Stimulated activated CD8-positive, alpha-beta memory T cell treated with anti-CD3 and anti-CD28 coated beads, Interleukin-4, amount 100 ng/mL, for 4 hours (primary cell): ENCODE data around the gene OR51D1.

ENCODE experiments used
- DNase-seq, 2 donors: peaks; one replicate each; pipeline ENCODE4 v3.0.0-alpha.2; 2020; ENCODE audit warnings: low read depth in 2 of 2, low spot score in 1 of 2

OR51D1 gene

DNA sequence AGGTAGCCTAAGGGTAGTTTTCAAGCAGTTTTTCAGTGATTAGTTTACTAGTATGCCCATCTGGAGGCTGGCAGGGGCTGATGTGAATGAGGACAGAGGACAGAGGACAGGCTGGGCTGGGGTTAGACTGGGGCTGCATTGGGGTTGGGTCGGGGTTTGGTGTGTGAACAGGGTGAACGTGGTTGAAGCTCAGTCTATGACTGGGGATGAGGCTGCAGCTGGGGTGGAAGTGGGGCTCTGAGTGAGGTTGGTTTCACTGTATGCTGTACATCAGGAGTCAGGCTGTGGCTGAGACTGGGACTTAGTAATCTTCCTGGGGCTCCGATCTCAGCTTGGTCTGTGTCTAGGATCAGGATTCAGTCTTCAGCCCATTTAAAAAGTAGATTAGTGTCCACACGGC lies 7.0 kb downstream of the OR51D1 start:
- DNase-seq, result no peak

DNA sequence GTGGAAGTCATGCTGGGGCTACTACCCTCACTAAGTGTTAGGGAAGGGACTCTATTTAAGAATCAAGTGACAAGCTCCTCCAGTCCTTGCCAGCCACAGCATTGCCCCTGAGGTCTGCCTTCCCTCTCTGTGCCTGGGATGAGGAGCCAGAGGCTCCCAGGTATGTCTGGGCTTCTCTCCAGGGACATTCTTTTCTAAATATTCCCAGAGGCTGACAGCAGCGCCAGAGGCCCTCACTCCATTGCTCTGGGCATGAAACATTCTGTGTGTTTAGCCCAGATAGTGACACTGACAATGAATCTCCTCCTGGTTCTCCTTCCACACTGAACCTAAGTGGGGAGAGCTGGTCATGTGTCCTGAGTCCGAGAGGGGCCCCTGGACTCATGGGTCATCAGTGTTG lies 8.7 kb downstream of the OR51D1 start:
- no peak for DNase-seq

DNA sequence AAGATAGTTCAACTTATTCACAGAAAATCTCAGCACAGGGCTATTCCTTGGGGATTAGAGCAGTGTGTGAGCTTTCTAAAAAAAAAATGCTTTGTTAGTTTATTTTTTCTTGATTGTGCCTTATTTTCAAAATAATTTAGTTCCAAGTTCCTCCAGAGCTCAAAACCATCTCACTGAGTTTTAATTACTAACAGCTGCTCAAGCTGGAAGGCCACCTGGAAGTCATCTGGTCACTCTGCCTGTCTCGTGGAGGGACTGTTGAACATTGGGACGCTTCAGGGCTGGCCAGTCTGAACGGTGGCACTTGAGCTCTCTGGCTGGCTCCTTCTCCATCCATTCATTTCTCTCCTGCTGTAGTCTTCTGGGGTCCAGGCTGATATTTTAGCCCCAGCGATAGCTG lies 10.5 kb downstream of the OR51D1 start:
- no peak for DNase-seq

DNA sequence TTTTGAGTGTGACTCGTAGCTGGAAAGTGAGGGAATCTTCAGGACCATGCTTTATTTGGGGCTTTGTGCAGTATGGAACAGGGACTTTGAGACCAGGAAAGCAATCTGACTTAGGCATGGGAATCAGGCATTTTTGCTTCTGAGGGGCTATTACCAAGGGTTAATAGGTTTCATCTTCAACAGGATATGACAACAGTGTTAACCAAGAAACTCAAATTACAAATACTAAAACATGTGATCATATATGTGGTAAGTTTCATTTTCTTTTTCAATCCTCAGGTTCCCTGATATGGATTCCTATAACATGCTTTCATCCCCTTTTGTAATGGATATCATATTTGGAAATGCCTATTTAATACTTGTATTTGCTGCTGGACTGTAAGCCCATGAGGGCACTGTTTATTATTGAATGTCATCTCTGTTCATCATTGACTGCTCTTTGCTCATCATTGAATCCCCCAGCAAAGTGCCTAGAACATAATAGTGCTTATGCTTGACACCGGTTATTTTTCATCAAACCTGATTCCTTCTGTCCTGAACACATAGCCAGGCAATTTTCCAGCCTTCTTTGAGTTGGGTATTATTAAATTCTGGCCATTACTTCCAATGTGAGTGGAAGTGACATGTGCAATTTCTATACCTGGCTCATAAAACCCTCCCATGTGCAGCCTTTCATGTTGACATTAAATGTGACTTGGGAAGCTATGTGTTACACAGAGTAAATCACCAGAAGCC lies 17.5 kb downstream of the OR51D1 start:
- no peak for DNase-seq

DNA sequence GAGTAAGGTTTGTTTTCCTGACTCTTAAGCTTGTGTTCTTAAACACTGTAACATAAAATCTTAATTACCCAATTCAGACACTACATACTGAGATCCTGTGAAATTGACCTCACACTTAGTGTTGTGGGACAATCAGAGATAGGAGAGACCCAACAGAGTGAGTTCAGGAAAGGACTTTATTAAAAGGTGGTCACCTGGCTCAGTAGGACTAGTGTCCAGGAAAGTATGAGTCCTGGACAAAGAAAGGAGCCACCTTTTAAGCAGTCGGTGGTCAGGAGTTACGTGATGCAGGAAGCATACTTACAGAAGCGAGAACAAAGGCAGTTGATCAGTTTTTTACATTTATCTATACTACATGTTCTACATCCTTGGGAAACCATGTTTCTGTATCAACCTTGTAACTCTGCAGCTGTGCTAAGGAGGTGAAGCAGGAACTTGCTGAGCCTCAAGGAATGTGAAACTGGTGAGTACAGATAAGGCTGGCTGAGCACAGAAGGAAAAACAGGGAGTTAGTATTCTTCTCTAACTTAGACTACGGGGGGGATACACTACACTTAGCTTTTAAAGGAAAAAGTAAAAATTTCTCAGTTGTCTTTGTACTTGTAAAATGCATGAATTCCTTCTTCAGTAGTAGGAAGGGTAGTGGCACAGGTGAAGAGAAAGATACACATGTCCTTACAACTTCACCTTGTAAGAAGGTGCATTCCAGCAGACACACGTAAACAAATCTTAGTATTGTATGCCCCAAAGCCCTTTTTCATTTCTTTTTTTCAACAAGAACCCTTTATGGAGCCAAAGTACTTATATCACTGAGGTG lies 21.6 kb downstream of the OR51D1 start:
- DNase-seq, result no peak

DNA sequence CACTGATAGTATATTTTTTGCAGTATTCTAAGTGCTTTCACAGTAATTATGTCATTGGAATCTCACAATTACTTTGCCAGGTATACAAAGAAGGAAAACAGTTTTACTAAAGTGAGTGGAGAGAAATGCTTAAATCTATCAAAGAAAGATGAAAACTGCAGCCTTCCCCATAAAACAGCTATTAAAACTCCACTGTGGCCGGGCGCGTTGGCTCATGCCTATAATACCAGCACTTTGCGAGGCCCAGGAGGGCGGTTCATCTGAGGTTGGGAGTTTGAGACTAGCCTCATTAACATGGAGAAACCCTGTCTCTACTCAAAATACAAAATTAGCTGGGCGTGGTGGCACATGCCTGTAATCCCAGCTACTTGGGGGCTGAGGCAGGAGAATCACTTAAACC lies 25.6 kb downstream of the OR51D1 start:
- no peak for DNase-seq

DNA sequence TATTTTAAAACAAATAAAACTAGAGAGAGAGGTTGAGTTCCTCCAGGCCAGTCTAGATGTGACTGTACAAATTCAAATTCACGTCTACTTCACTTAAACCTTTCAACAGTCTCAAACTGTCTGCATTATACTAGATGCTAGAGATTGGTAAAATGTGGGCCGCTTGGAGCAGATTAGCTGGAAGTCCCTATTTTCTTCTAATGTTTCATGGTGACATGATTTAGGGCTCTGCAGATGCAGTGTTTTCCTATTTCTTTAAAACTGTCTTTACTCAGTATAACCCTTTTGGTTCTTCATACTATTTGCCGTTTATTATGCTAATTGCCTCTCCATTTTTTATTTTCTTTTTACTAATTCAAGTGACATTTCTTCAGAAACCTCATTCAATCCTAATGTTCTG lies 26.9 kb downstream of the OR51D1 start:
- no peak for DNase-seq

DNA sequence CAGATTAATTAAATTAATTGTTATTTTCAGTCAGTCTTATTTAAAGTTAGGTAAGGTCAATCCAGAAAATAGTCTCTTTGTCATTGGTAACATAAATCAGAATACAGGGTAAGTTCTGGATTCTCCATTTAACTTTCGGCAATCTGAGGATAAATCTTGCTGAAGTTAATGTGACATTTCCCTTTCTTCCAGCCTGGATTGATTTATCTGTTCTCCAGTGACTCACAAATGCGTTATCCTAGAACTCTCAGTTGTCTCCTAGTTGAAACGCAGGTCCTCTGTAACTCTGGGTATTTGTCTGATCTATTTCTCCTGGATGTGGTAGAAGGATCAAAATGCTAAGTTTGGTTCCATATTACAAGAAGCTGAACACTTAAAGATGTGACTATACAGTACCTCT lies 27.5 kb downstream of the OR51D1 start:
- no peak for DNase-seq

DNA sequence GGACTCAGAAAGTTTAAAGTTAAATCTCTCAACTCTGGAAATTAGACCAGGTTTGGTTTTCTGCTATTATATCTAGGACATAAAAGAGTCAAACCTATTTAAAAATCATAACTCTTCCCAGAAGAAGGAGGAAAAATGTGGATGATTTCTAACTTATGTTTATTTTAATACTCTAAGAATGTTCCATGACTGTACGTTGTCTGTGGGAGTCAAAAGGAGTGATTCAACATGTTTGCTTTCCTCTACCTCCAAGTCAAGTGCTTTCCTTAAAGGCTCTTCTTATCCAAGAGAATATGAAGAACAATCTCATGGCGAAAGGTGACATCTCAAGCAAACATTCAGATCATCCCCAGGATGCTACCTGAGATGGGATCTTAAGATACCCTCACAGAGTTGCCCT lies 28.1 kb downstream of the OR51D1 start:
- DNase-seq, result no peak

DNA sequence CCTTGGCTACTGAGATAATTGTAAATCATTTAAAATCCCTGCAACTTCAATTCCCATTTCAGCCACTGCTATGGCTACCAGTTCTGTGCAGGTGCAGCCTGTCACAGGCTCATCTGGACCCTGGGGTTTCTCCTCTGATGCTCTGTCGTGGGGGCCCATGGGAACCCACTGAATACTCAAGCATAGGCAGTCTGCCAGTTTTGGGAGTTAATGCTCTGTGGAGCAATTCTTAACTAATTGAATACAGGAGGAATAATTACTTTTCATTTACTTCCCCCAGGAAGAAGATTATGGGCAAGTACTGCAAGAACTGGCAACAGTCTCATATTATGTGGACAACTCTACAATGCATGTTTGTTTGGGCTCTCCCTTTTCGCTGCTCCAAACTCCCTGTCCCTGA lies 34.5 kb downstream of the OR51D1 start:
- DNase-seq, result no peak

DNA sequence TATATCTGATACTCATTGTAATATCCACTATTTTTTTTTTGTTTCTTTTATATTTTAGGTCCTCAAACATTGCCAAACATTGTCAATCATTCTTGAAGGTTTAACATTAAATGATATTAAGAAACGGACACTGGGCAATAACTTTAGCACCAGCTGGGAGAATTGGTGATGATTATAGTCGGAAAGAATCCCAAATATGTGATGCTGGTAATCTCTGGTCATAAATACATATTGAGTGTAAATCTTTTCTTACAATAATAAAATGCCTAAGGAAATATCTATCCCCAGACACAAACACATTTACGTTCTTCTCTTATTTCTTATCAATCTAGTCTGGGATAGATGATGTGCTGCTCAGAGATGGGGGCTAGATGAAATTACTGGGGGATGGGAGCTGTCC lies 35.2 kb downstream of the OR51D1 start:
- DNase-seq, result no peak

DNA sequence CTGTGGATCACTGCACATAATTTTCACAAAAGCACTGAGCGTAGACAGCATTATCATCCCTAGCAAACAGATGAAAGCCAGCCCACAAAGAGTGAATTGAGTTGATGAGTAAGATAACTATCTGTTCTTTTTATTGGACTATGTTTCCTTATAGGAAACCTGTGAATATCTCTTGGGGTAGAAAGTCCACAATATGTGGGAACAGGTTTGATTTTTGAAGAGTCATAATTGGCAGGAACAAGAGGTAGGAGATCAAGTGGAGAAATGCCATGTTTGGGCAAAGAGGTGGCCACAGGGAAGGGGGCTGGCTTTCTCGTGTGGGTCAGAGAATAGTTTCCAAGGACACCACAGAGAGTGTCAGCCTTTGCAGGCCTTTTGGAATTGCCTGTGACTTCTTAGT lies 36.5 kb downstream of the OR51D1 start:
- DNase-seq, result no peak

DNA sequence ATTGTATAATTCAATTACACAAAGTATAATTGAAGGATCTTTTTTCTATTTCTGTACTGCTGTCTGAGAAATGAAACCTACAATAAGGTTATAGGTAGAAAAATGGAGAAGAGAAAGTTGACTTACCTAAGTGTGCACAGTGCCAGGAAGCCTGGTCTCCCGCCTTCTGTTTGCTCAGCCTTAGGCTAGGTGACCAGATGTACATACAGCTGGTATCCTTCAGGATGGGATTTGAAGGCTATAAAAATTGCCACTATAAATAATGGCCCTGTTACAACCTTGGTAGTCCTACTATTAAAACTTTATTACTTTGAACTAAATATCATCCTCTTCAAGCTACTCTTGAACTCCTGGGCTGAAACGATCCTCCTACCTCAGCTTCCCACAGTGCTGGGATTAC lies 40.7 kb downstream of the OR51D1 start:
- DNase-seq, result no peak

DNA sequence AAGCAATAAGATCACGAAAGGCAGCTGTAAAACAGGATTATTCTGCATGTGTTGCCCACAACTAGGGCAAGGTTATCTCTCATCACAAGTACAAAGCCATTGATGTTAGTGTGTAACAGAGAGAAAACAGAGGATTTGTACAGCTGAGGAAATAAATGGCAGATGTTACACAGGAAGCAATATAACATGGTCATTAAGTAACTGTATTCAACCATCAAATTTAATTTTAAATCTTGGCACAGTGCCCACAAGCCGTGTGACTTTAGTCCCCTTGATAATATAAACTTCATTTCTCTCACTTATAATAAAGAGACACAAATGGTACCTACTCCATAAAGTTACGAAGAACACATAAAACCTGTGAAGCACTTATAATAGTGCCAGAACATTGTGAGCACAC lies 43.1 kb downstream of the OR51D1 start:
- no peak for DNase-seq

DNA sequence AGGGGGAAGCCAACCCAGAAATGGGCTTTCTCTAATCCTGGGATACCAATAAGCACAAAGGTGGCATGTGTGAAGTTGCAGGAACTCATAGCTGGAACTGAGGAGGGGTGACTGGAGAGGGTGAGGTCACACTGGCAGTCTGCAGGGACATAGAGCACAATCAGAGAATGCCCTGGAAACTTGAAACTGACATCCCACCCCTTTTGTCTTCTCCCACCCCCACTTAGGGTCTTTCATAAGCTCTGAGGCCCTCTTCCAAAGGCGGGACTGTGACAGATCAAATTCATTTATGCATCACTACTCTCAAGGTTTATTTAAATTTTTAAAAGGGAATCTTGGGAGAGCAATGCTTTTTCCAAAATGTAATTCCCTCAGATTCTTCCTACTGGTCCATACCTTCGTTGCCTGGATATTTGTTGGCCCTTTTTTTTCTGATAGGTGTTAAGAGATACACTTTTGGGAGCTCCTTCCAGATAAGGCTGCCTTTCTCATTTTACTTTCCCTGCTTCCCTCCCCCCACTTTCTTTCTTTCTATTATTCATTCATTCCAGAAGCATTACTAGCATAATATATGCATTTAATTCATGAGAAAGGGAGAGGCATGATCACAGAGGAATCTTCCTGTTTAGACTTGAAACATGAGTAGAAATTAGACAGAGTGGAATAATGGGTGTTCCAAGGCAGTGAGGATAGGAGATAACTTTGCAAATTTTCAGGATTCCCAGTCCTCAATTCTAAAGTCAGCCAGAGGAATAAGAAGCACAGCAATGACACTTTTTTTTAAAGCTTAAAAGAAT lies 45.5 kb downstream of the OR51D1 start:
- no peak for DNase-seq

DNA sequence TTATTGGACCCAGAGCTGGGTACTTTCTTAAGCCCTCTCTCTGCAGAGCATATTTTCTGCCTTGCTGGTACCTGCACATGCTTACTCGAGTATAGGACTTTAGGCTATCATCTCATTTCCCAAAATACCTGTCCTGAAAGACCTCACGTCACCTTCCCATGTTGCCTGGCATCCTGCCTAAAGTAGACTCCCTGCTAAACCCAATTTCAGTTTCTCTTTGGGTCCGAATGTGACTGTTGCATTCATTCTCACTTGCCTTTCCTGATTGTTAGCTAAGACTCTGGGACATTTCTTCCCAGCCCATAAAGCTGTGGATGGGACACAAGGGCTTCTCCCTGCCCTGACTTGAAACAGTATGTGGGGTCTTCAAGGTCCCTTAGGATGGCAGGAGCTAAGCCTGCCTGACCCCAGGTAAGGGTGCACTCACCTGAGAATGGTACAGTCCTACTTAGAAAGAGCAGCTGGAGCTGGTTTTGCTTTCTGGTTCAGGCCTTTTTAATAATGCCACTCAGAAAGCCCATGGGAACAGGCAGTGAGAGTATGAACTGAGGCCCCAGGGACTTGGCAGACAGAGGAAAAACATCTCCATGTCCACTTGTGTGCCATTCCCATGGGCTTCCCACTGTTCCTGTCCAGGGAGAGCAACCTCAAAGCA lies 47.5 kb downstream of the OR51D1 start:
- DNase-seq, result no peak
